OCI-LY7 (cell line): ENCODE data around the gene LTBP2. TPM values are rescaled to one million over a fixed set of nuclear protein-coding genes. Genes with fewer than 3 reads are reported as not detected.

ENCODE experiments used
- BruUV-seq: library from RNA; stranded (reverse); fragments of 400-500 nt; replicated peaks from 2 replicates; lab custom pipeline; 2021; lab: Mats Ljungman, UMichigan
- CTCF ChIA-PET: fragments of 300-600 bp; sonication (Branson Sonifier 250); formaldehyde crosslinking; loops from one replicate; lab custom pipeline; 2022; ENCODE audit warnings: antibody characterized with exemption; ENCODE audit not compliant: unreplicated experiment; lab: Charles Lee
- POLR2A ChIA-PET: fragments of 300-600 bp; sonication (Branson Sonifier 250); formaldehyde crosslinking; loops from one replicate; lab custom pipeline; 2022; ENCODE audit warnings: antibody characterized with exemption; lab: Charles Lee
- DNase-seq: peaks from one replicate; pipeline ENCODE4 v3.0.0-alpha.2; 2015; ENCODE audit warnings: low spot score
- H2AFZ ChIP-seq: fragments of 200-600 bp; sonication (generic), shearing (Covaris generic); 2 replicates; pipeline ENCODE4 v1.6.1; 2014; ENCODE audit warnings: mild to moderate bottlenecking, antibody characterized with exemption, low read length, moderate library complexity
- H3K27ac ChIP-seq: fragments of 200-600 bp; sonication (generic); 2 replicates; pipeline ENCODE4 v1.5.1; 2014; ENCODE audit warnings: mixed run types, low read depth, mild to moderate bottlenecking, moderate library complexity, low read length, inconsistent platforms; ENCODE audit not compliant: poor library complexity, severe bottlenecking
- H3K36me3 ChIP-seq: fragments of 200-600 bp; sonication (generic); 2 replicates; pipeline ENCODE4 v1.6.1; 2014; ENCODE audit warnings: mild to moderate bottlenecking, antibody characterized with exemption, low read length, moderate library complexity, mixed read lengths; ENCODE audit not compliant: insufficient read depth
- H3K4me1 ChIP-seq: fragments of 200-600 bp; sonication (generic); 2 replicates; pipeline ENCODE4 v1.5.1; 2014; ENCODE audit warnings: mild to moderate bottlenecking, low read length; ENCODE audit not compliant: insufficient read depth, poor library complexity, severe bottlenecking
- H3K4me2 ChIP-seq: fragments of 200-600 bp; sonication (generic); 2 replicates; pipeline ENCODE4 v1.6.1; 2014; ENCODE audit warnings: mild to moderate bottlenecking, low read length
- H3K4me3 ChIP-seq: fragments of 200-600 bp; sonication (generic); 2 replicates; pipeline ENCODE4 v1.5.1; 2014; ENCODE audit warnings: mild to moderate bottlenecking, low read depth, low read length; ENCODE audit not compliant: poor library complexity, severe bottlenecking
- H3K79me2 ChIP-seq: fragments of 200-600 bp; sonication (generic); 2 replicates; pipeline ENCODE4 v1.6.1; 2016; ENCODE audit warnings: low read depth, mild to moderate bottlenecking, low read length, moderate library complexity, mixed read lengths; ENCODE audit not compliant: insufficient read depth
- H3K9me2 ChIP-seq: fragments of 200-600 bp; sonication (generic); 2 replicates; pipeline ENCODE4 v1.6.1; 2016; ENCODE audit warnings: mild to moderate bottlenecking, low read length, mixed read lengths; ENCODE audit not compliant: insufficient read depth
- H3K9me3 ChIP-seq: fragments of 200-600 bp; sonication (generic); 2 replicates; pipeline ENCODE4 v1.6.1; 2014; ENCODE audit warnings: mild to moderate bottlenecking, mixed run types, low read length, mixed read lengths
- H4K20me1 ChIP-seq: fragments of 200-600 bp; sonication (generic); 2 replicates; pipeline ENCODE4 v1.6.1; 2014; ENCODE audit warnings: mild to moderate bottlenecking, antibody characterized with exemption, low read length, moderate library complexity, mixed read lengths; ENCODE audit not compliant: insufficient read depth
- EZH2phosphoT487 ChIP-seq: fragments of 200-600 bp; sonication (generic); IDR thresholded peaks from 2 replicates; pipeline ENCODE4 v1.6.1; 2018; ENCODE audit warnings: low read depth, borderline replicate concordance, mild to moderate bottlenecking, mixed run types, antibody characterized with exemption, low read length, moderate library complexity, mixed read lengths
- intact Hi-C: fragments of 100-400 bp; cut with micrococcal nuclease; formaldehyde crosslinking; loops from one replicate; pipeline ENCODE4 v1.10.0; 2022; ENCODE audit not compliant: unreplicated experiment
- total RNA-seq, 2 experiments: library from RNA; depleted of rRNA in 1 of 2; stranded (reverse); fragments of >200 nt in 1 of 2; shearing (Covaris generic) in 1 of 2; gene quantifications; 2 replicates each; pipeline ENCODE4 v1.2.3, GENCODE V29; 2014 to 2022
- TF ChIP-seq, protein P1 (sequence below): fragments of 200-600 bp; sonication (generic); conservative IDR thresholded peaks from 2 replicates; pipeline ENCODE4 v1.5.1; 2014; ENCODE audit warnings: mild to moderate bottlenecking, antibody characterized with exemption, low read length, moderate library complexity, mixed read lengths

Gene LTBP2
- total RNA-seq, 2 experiments from 2014 or later: 0.15 to 0.25 TPM

DNA sequence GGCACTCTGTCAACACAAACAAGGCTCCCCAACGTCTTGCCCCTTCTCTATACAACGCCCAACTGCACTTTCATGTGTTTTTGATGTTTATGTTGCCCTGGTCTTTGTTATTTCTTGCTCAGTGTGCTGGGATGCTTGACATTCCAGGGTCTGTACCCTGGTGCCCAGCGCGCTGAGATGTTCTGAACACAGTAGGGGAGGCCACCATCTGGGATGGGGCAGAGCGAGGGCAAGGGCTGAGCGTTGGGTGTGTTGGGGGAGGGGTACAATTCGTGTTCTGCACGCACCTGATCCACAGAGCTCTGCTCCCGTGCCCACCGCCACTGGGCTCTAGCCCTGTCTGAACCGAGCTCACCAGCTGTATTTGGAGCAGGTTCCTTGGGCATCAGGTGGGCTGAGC lies 65.6 kb downstream of the LTBP2 start:
- Histone ChIP-seq H3K4me1 (no peaks in the 10 kb centered on the region), H4K20me1 (no peaks in the 10 kb centered on the region), H3K4me2 (no peak overlapping the region), H3K4me3 (no peak overlapping the region), H3K27ac (no peak overlapping the region), H3K79me2 (no peaks in the 10 kb centered on the region), H3K36me3 (no peaks in the 10 kb centered on the region), H3K9me2 (no peaks in the 10 kb centered on the region), H3K9me3 (no peaks in the 10 kb centered on the region), H2AFZ (no peak overlapping the region)
- intact Hi-C loops: no loop called here
- no peak for DNase-seq
- POLR2A ChIA-PET: no interaction called here
- no peak for TF ChIP-seq EZH2phosphoT487
- TF ChIP-seq, protein P1, sequence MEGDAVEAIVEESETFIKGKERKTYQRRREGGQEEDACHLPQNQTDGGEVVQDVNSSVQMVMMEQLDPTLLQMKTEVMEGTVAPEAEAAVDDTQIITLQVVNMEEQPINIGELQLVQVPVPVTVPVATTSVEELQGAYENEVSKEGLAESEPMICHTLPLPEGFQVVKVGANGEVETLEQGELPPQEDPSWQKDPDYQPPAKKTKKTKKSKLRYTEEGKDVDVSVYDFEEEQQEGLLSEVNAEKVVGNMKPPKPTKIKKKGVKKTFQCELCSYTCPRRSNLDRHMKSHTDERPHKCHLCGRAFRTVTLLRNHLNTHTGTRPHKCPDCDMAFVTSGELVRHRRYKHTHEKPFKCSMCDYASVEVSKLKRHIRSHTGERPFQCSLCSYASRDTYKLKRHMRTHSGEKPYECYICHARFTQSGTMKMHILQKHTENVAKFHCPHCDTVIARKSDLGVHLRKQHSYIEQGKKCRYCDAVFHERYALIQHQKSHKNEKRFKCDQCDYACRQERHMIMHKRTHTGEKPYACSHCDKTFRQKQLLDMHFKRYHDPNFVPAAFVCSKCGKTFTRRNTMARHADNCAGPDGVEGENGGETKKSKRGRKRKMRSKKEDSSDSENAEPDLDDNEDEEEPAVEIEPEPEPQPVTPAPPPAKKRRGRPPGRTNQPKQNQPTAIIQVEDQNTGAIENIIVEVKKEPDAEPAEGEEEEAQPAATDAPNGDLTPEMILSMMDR: no peak
- CTCF ChIA-PET: no interaction called here
- BruUV-seq: no TSS peak

DNA sequence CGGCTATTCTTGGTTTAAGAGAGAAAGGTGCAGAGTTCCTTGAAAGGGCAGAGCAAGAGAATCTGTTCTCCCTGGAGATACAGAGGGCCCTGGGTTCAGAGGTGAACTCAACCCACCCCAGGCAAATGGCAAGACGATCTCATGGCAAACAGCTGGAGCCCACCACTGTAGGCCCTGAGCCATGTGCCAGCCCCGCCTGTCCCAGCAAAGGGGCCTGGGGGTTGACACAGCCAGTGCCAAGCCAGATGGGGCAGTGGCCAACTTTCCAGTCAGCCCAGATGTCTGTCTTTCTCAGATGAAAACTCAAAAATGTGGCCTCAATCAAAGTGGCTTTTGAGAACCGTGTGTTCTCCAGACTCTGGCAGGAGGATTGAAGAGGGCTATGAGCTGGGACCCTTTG lies 66.7 kb downstream of the LTBP2 start:
- CTCF ChIA-PET: no interaction called here
- no TSS peak for BruUV-seq
- DNase-seq: no peak

GRCh38 chr14:74543771-74544438 lies 68.1 kb downstream of the LTBP2 start:
- H3K79me2 ChIP-seq: no peaks in the 10 kb centered on the region
- H3K4me3 ChIP-seq: no peak overlapping the region
- H3K4me1 ChIP-seq: no peaks in the 10 kb centered on the region
- H2AFZ ChIP-seq: no peak overlapping the region
- no peaks in the 10 kb centered on the region for H3K36me3 ChIP-seq
- no peak overlapping the region for H3K27ac ChIP-seq
- TF ChIP-seq EZH2phosphoT487: no peak
- TF ChIP-seq, protein P1: no peak
- H3K4me2 ChIP-seq: no peak overlapping the region
- ChIA-PET POLR2A (no interaction called here), CTCF (no interaction called here)
- intact Hi-C loops: no loop called here
- no TSS peak for BruUV-seq
- H3K9me3 ChIP-seq: no peaks in the 10 kb centered on the region
- H3K9me2 ChIP-seq: no peaks in the 10 kb centered on the region
- no peaks in the 10 kb centered on the region for H4K20me1 ChIP-seq
- DNase-seq: no peak

More for the DNA sequence above, 66.7 kb downstream of the LTBP2 start:
- H3K27ac ChIP-seq: no peak overlapping the region
- H3K79me2 ChIP-seq: no peaks in the 10 kb centered on the region
- intact Hi-C loops: no loop called here
- H3K36me3 ChIP-seq: no peaks in the 10 kb centered on the region
- no peak for TF ChIP-seq EZH2phosphoT487
- TF ChIP-seq, protein P1: no peak
- no peaks in the 10 kb centered on the region for H3K4me1 ChIP-seq
- H3K9me3 ChIP-seq: no peaks in the 10 kb centered on the region
- H4K20me1 ChIP-seq: no peaks in the 10 kb centered on the region
- H3K9me2 ChIP-seq: no peaks in the 10 kb centered on the region
- H3K4me2 ChIP-seq: no peak overlapping the region
- H2AFZ ChIP-seq: no peak overlapping the region
- H3K4me3 ChIP-seq: no peak overlapping the region
- POLR2A ChIA-PET: no interaction called here
